Testis (tissue), 3 donors: ENCODE results near the gene GNPTAB. TPM values are rescaled to one million over a fixed set of nuclear protein-coding genes. Genes with fewer than 3 reads are reported as not detected.

Experiments used
- DNase-seq: peaks from one replicate; pipeline ENCODE4 v3.0.0-alpha.2; 2019
- H3K27ac ChIP-seq, 2 donors: fragments of 200-600 bp; sonication (generic); one replicate each; pipeline ENCODE4 v1.5.1; 2019
- H3K27me3 ChIP-seq: fragments of 200-600 bp; sonication (generic); one replicate; pipeline ENCODE4 v1.5.1; 2019
- H3K36me3 ChIP-seq: fragments of 200-600 bp; sonication (generic); one replicate; pipeline ENCODE4 v1.5.1; 2017; ENCODE audit warnings: low read depth; ENCODE audit errors: missing control alignments
- H3K4me1 ChIP-seq: fragments of 200-600 bp; sonication (generic); one replicate; pipeline ENCODE4 v1.5.1; 2019
- H3K4me3 ChIP-seq, 2 donors: fragments of 200-600 bp; sonication (generic); one replicate each; pipeline ENCODE4 v1.5.1; 2017 to 2019
- H3K9me3 ChIP-seq: fragments of 200-600 bp; sonication (generic); one replicate; pipeline ENCODE4 v1.5.1; 2017
- POLR2A ChIP-seq: fragments of 450-650 bp; IDR thresholded peaks from one replicate; pipeline ENCODE4 v1.6.1; 2017; ENCODE audit warnings: antibody characterized with exemption, mild to moderate bottlenecking, moderate library complexity
- WGBS, 2 donors: methylation state at CpG; one replicate each; pipeline ENCODE4 v1.1.5; 2018; 5-methylcytosine and 5-hydroxymethylcytosine counted together
- intact Hi-C: fragments of 100-400 bp; cut with DNase I; formaldehyde crosslinking; loops from one replicate; pipeline ENCODE4 v1.15.1; 2023; ENCODE audit warnings: low total_unique reads
- polyA plus RNA-seq: library from polyadenylated mRNA; stranded (reverse); fragments of 350-450 nt; fragmentation: Illumina TruSeq; extraction: RNeasy Lipid Tissue Mini Kit (QIAGEN cat#74804); gene quantifications from one replicate; pipeline ENCODE4 v1.2.3, GENCODE V29; 2014; ENCODE audit warnings: low read depth, low replicate concordance; ENCODE audit not compliant: insufficient read depth
- total RNA-seq, 2 donors: library from RNA; depleted of rRNA; stranded (reverse); fragments of >200 nt; gene quantifications; one replicate each; pipeline ENCODE4 v1.2.3, GENCODE V29; 2016
- TF ChIP-seq, protein P1 (sequence below), 3 experiments: fragments of 450-650 bp in 2 of 3; fragments of 200-600 bp in 1 of 3; sonication (generic) in 1 of 3; IDR thresholded peaks; one replicate each; pipeline ENCODE4 v1.5.1; 2016 to 2019; ENCODE audit warnings: antibody characterized with exemption in 3 of 3, mild to moderate bottlenecking in 2 of 3, moderate library complexity in 1 of 3

GNPTAB gene
- total and polyA plus RNA-seq, 3 donors from 2014 or later: 19.1 to 41.3 (median 39.6) TPM

DNA sequence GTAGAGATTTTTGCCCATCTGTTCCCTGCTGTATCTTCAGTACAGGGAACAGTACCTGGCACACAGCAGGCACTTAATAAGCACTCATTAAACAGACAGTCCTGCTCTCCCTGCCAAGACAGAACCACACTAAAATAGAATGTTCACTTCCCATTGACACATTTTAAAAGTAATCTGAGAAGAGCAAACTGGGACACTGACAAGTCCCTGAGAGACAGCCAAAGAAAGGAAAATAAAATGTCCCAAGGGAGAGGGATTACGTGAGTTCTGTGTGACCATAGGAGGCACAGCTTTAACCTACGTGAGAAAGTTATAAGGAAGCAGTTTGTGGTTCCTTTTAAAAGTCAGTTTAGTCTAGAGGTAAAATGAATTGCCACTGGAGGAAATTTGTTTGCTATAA, 47.6 kb downstream of the GNPTAB start:
- Histone ChIP-seq H3K4me1 (no peaks in the 10 kb centered on the region), H3K4me3 (no peak overlapping the region), H3K27me3 (no peaks in the 10 kb centered on the region), H3K36me3 (no peaks in the 10 kb centered on the region), H3K27ac (no peak overlapping the region), H3K9me3 (no peaks in the 10 kb centered on the region)
- intact Hi-C loops: no loop called here
- DNase-seq: no peak
- WGBS, 2 donors: 76 to 84% methylated on average over 2 of the region's 2 CpGs
- TF ChIP-seq, protein P1, sequence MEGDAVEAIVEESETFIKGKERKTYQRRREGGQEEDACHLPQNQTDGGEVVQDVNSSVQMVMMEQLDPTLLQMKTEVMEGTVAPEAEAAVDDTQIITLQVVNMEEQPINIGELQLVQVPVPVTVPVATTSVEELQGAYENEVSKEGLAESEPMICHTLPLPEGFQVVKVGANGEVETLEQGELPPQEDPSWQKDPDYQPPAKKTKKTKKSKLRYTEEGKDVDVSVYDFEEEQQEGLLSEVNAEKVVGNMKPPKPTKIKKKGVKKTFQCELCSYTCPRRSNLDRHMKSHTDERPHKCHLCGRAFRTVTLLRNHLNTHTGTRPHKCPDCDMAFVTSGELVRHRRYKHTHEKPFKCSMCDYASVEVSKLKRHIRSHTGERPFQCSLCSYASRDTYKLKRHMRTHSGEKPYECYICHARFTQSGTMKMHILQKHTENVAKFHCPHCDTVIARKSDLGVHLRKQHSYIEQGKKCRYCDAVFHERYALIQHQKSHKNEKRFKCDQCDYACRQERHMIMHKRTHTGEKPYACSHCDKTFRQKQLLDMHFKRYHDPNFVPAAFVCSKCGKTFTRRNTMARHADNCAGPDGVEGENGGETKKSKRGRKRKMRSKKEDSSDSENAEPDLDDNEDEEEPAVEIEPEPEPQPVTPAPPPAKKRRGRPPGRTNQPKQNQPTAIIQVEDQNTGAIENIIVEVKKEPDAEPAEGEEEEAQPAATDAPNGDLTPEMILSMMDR (IDR thresholded peaks at IDR 0.05): no peak
- no peak for TF ChIP-seq POLR2A

DNA sequence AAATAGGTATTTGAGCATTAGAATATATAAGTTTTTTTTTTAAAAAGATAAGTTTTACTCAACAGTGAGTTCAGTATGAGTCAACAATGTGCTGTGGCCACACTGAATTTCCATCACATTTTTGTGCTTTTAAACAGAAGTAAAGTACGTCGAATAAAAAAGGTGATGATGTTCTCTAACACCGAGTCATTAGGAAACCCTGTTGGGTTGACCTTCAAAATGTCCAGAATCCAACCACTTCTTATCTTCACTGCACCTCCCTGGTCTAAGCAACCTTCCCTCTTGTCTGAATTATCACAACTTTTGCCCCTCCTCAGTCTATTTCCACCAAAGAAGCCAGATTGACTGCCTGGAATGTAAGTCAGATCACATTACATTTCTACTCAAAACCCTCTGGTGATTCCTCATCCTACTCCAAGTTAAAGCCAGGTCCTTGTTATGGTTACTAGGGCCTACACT, 48.5 kb downstream of the GNPTAB start:
- intact Hi-C loops: no loop called here
- Histone ChIP-seq H3K4me1 (no peaks in the 10 kb centered on the region), H3K36me3 (no peaks in the 10 kb centered on the region), H3K9me3 (no peaks in the 10 kb centered on the region), H3K27ac (no peak overlapping the region), H3K4me3 (no peak overlapping the region), H3K27me3 (no peaks in the 10 kb centered on the region)
- TF ChIP-seq, protein P1 (IDR thresholded peaks at IDR 0.05): no peak
- no peak for TF ChIP-seq POLR2A
- 79 to 91% methylated on average over 3 of the region's 3 CpGs for WGBS, 2 donors
- no peak for DNase-seq

DNA sequence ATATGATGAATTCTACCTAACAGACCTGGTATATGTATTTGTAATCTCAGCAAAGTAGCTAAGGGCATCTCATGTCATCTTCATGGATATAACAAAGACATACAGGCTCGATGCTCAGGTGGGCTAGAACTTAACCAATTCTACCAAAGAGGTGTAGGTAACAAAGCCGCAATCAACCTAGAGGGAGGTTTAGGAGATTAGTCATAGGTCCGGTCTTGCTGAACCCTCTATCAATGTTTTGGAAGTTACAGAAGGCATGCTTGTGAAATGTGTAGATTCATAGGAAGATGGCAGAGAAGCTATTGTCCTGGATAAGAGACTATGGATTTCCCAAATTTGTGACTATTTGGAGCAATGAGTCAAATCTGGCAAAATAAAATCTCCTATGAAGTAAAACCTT, 48.9 kb downstream of the GNPTAB start:
- Histone ChIP-seq H3K4me1 (no peaks in the 10 kb centered on the region), H3K36me3 (no peaks in the 10 kb centered on the region), H3K27me3 (no peaks in the 10 kb centered on the region), H3K9me3 (no peaks in the 10 kb centered on the region), H3K27ac (no peak overlapping the region), H3K4me3 (no peak overlapping the region)
- no peak for TF ChIP-seq POLR2A
- TF ChIP-seq, protein P1 (IDR thresholded peaks at IDR 0.05): no peak
- intact Hi-C loops: no loop called here
- 92 to 98% methylated on average over 3 of the region's 3 CpGs for WGBS, 2 donors
- DNase-seq: no peak

DNA sequence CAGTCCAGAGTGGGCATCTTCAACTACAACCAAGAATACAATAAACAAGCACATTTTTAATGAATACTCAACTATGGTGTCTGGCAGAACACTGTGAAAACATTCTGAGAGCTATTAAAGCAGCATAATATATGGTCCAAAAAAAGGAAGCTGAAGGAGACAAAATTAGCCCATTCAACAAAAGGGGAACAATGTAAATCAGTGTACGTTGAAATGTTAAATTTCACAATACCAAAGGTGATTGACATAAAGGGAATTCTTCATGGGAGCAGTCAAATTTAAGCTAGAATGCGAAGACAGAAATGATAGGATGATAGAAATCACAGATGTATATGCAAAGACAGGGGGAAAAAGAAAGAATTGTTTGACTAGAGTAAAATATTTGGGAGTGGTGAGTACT, 50.2 kb downstream of the GNPTAB start:
- no peaks in the 10 kb centered on the region for H3K9me3 ChIP-seq
- H3K4me3 ChIP-seq: no peak overlapping the region
- H3K27ac ChIP-seq: no peak overlapping the region
- no peaks in the 10 kb centered on the region for H3K4me1 ChIP-seq
- H3K36me3 ChIP-seq: no peaks in the 10 kb centered on the region
- 79 to 85% methylated on average over 2 of the region's 2 CpGs for WGBS, 2 donors
- H3K27me3 ChIP-seq: no peaks in the 10 kb centered on the region
- no peak for DNase-seq
- intact Hi-C loops: no loop called here
- TF ChIP-seq, protein P1 (IDR thresholded peaks at IDR 0.05): no peak
- no peak for TF ChIP-seq POLR2A

DNA sequence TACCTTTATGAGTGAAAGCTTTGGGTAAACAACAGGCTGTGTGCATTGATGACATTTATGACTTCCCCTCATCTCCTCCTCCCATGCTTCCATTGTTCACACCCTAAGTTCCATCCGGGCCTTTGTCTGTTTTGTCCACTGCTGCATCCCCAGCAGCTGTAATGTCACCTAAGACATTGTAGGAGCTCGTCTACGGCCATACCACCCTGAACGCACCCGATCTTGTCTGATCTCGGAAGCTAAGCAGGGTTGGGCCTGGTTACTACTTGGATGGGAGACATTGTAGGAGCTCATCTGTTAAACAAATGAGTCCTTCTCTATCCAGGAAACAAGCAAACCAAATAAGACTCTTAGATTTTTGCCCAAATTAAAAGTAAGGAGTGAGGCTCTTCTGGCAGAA, 51.1 kb downstream of the GNPTAB start:
- H3K4me1 ChIP-seq: no peaks in the 10 kb centered on the region
- intact Hi-C loops: loop anchor here (10.0 kb wide), 1 partner anchor 55 kb away; the partner anchor contains the start of gene GNPTAB
- whole genome bisulfite sequencing, 2 donors: 92 to 97% methylated on average over 6 of the region's 6 CpGs

More for the DNA sequence above, 51.1 kb downstream of the GNPTAB start:
- Histone ChIP-seq H3K36me3 (no peaks in the 10 kb centered on the region), H3K9me3 (no peaks in the 10 kb centered on the region), H3K4me3 (no peak overlapping the region), H3K27ac (no peak overlapping the region), H3K27me3 (no peaks in the 10 kb centered on the region)
- TF ChIP-seq, protein P1 (IDR thresholded peaks at IDR 0.05): no peak
- TF ChIP-seq POLR2A: no peak
- DNase-seq: no peak
